Coronary artery (tissue), 2 donors: ENCODE data around the gene LHFPL3.

Experiments
- DNase-seq: peaks from one replicate; pipeline ENCODE4 v3.0.0-alpha.2; 2017; ENCODE audit warnings: low spot score
- H3K27ac ChIP-seq, 2 donors: fragments of 200-600 bp; sonication (generic); one replicate each; pipeline ENCODE4 v1.5.1; 2016 to 2019
- H3K4me3 ChIP-seq: fragments of 200-600 bp; sonication (generic); 2 replicates; pipeline ENCODE4 v1.5.1; 2016; ENCODE audit warnings: mild to moderate bottlenecking, moderate library complexity
- CTCF ChIP-seq: fragments of 200-600 bp; sonication (generic); IDR thresholded peaks from one replicate; pipeline ENCODE4 v1.5.1; 2019; ENCODE audit warnings: antibody characterized with exemption

The LHFPL3 gene

GRCh38 chr7:104848138-104848990 lies 520.0 kb downstream of the LHFPL3 start:
- Histone ChIP-seq H3K4me3 (no peak overlapping the region), H3K27ac (no peak overlapping the region)
- DNase-seq = no peak
- peak; percentile 60 for TF ChIP-seq CTCF

DNA sequence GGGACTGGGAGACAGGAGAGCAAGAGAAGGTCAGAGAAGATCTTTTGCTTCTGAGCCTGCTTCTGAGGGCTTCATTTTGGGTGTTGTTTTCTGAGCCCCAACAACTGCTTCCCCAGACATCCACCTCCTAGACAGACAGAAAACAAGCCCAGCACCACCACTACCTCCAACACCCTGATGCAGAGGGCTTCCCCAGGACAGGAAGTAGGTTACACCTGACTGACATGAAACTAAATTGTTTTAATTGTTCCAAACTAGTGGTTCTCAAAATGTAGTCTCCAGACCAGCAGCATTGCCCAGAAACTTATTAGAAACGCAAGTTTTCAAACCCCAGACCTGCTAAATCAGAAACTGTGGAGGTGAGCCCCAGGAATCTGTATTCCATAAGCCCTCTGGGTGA lies 522.0 kb downstream of the LHFPL3 start:
- Histone ChIP-seq H3K27ac (no peak overlapping the region), H3K4me3 (no peak overlapping the region)
- no peak for TF ChIP-seq CTCF
- DNase-seq = no peak

DNA sequence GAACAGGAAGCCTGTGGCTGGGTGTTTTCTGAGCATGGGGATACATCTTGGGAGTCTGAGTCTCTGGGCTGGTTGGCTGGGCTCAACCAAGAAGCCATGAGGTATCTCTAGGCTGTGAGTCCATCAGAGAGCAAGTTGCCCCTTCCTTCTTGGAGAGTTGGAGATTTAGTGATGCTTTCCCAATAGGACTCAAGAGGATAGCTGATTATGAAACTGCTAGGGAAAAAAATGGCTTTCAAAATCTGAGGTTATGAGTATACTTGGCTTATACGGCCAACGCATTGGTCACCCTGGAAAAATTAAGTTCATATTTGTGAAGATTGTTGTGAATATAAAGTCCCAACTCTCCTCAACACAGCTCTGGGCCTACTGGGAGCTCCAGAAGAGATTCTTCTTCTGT lies 522.9 kb downstream of the LHFPL3 start:
- no peak overlapping the region for H3K27ac ChIP-seq
- TF ChIP-seq CTCF = no peak
- no peak for DNase-seq
- H3K4me3 ChIP-seq = no peak overlapping the region

DNA sequence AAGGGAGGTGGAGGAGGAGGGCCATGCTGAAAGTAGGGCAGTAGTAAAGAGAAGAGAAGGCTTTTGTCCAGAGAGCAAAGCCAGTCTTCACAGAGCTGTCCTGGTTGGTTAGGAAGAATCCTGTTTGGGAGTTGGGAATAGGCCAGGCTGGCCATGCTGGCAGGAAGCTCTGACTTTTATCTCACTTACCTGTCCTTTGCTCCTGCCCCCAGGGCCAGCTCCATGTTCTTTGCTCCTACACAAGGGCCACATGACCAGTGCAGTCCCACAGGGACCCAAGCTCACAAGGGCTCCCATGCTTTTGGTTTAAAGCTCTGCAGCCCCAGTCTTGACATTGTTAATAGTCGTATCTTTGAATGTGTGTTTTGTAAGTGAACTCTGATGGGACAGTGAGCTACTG lies 524.0 kb downstream of the LHFPL3 start:
- H3K27ac ChIP-seq = no peak overlapping the region
- DNase-seq = no peak
- no peak for TF ChIP-seq CTCF
- no peak overlapping the region for H3K4me3 ChIP-seq

- no peak overlapping the region for H3K27ac ChIP-seq
- H3K4me3 ChIP-seq = no peak overlapping the region
- no peak for DNase-seq
- no peak for TF ChIP-seq CTCF
Observed at GRCh38 chr7:104855861-104856260, 527.5 kb downstream of the LHFPL3 start.

GRCh38 chr7:104857458-104858425 lies 529.3 kb downstream of the LHFPL3 start:
- no peak overlapping the region for H3K4me3 ChIP-seq
- no peak overlapping the region for H3K27ac ChIP-seq
- TF ChIP-seq CTCF = no peak
- no peak for DNase-seq
